Epithelial cell of proximal tubule (primary cell): ENCODE measurements around the gene NTSR1. TPM values are rescaled to one million over a fixed set of nuclear protein-coding genes. Genes with fewer than 3 reads are reported as not detected.

ENCODE experiments used
- DNase-seq: peaks from one replicate; pipeline ENCODE4 v3.0.0-alpha.2; 2011; ENCODE audit warnings: low read depth
- H3K4me3 ChIP-seq: 2 replicates; pipeline ENCODE4 v1.5.1; 2011; ENCODE audit warnings: low read depth, mild to moderate bottlenecking, low read length
- CTCF ChIP-seq: conservative IDR thresholded peaks from 2 replicates; pipeline ENCODE4 v1.5.1; 2012; ENCODE audit warnings: low read depth, mild to moderate bottlenecking, low read length
- total RNA-seq: library from RNA; depleted of rRNA; stranded (reverse); fragments of >200 nt; gene quantifications from 2 replicates; pipeline ENCODE4 v1.2.3, GENCODE V29; 2015

NTSR1 gene
- total RNA-seq, 1 donor from 2014 or later: not detected

DNA sequence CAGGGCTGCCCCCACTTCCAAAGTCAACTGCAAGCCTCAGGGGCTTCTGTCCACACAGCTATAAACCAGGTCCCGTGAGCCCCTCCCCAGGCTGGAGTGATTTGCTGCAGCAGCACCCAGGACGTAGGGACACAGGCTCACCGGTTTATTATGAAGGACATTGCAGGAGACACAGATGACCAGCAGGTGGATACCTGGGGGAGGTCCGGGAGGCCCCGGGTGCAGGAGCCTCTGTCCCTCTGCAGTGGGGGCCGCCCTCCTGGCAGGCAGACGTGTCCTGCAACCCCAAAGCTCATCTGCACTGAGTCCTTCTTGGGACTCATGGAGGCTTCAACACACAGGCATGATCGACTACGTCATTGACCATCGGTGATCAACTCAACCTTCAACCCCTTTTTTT, 14.5 kb upstream of the NTSR1 start:
- no peak overlapping the region for H3K4me3 ChIP-seq
- DNase-seq: no peak
- no peak for TF ChIP-seq CTCF

DNA sequence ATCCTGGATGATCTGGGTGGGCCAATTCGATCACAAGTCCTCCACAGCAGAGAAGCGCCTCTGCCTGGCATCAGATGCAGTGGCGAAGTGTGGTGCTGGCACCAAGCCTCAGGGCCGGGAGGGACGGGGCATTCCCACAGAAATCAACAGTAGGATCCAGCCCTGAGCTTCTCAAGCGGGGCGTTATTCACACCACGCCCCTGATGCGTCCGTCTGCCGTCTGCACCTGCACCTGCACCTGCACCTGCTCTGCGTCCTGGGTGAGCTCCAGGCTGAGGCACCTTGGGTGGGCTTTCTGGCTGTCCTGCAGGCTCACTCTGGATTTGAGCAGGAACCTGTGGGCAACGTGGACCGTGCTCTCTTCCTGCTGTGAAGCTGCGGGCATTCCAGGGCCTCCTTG, 13.8 kb upstream of the NTSR1 start:
- TF ChIP-seq CTCF: no peak
- H3K4me3 ChIP-seq: no peak overlapping the region
- no peak for DNase-seq

DNA sequence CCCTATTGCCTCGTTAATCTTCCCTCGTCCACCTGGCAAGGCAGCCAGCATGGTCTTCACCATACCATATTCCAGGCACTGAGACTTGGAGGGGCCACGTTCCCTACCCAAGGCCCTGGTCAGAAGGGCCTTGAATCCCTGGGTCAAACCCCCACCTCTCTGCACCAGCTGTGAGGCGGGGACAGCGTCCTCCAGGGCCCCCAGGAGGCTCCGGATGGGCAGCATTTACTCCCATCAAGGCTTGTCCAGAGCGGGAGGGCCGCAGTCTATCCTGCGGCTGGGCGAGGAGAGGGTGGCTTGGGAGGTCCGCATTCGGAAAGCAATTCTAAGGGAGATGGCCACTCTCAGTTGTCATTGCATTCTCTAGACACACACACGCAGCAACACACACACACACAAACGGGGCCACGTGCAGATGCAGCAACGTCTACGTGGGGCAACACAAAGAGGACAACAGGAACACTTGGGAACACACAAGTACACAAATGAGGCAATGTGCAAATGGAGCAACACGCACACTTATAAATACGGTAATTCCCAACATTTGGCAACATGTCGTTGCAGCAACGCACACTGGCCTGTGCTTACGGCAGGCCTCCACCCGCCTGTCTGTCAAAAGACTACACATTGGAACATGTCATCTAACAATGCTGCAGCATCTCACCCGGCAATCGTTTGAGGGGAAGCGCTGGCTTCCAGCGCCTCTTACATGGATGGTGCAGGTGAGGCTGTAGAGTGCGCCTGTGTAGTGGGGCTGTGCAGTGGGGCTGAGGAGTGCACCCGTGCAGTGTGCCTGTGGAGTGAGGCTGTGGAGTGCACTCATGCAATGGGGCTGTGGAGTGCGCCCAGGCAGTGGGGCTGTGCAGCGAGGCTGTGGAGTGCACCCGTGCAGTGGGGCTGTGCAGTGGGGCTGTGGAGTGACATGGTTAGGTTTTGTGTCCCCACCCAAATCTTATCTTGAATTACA, 12.9 kb upstream of the NTSR1 start:
- no peak for TF ChIP-seq CTCF
- no peak for DNase-seq
- H3K4me3 ChIP-seq: no peak overlapping the region

DNA sequence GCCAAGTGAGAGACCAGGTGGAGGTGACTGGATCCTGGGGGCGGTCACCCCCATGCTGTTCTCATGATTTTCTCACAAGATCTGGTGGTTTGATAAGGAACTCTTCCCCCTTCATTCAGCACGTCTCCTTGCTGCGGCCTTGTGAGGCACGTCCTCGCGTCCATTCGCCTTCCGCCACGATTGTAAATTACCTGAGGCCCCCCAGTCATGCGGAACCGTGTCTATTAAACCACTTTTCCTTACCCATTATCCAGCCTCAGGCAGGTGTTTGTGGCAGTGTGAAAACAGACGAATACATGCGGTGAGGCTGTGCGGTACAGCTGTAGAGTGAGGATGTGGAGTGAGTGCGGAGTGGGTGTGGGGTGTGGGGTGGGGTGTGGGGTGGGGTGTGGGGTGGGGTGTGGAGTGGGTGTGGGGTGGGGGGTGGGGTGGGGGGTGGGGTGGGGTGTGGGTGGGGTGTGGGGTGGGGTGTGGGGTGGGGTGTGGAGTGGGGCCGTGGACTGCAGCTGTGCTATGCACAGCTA, 12.1 kb upstream of the NTSR1 start:
- no peak overlapping the region for H3K4me3 ChIP-seq
- TF ChIP-seq CTCF: no peak
- no peak for DNase-seq

DNA sequence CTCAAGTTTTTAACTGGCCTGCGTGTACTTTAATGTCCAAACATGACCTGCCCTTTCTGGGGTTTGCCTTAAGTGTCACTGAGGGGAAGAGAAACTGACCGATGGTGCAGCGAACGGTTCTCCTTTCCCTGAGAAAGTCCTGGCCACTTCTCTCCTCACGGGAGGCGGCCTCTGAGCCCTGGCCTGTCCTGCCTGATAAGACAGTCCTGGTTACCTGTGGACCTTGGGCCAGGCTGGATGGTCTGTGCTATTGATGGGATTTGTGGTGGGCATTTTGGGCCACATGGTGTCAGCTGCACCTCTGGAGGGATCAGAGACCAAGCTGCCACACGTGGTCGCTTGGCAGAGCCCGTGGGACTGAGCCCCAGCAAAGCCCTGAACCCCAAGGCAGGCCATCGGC, 11.6 kb upstream of the NTSR1 start:
- no peak for DNase-seq
- no peak overlapping the region for H3K4me3 ChIP-seq

DNA sequence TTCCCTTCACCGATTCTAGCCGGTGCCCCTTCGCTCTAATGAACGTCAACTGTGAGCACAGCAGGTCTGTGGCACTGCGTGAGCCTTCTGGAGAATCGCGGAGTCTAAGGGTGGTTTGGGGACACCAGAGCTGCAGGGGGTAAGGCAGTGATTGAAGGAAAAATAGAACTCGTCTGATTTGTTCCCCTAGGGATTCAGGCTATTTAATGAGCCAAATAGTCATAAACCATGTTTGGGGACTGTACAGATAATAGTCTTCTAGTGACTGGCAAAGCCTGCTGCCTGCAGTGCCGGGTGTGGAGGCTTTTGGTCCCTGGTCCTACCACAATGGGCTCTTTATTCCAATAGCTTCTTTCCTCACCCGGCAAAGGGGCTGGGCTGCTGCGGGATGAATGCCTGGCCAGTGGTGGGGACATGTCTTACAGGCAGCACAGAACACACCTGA, 11.1 kb upstream of the NTSR1 start:
- no peak for TF ChIP-seq CTCF
- H3K4me3 ChIP-seq: no peak overlapping the region
- DNase-seq: no peak

More for the DNA sequence above, 11.6 kb upstream of the NTSR1 start:
- no peak for TF ChIP-seq CTCF
